Measurements from ENCODE around the gene PGAP3.
A peak's percentile ranks its signal among the peaks of the same experiment; 100 is the strongest.

PGAP3 gene

GRCh38 chr17:39631403-39631802, 56.5 kb downstream of the PGAP3 start:
- no peaks in the 10 kb centered on the region for H3K9me3 ChIP-seq (ENCODE audit: low read depth, low read length)
- DNase-seq (ENCODE audit: low read depth, low spot score) = no peak
- no peaks in the 10 kb centered on the region for H3K36me3 ChIP-seq (ENCODE audit: insufficient read depth, low read length)
- no peak overlapping the region for H3K27ac ChIP-seq
- H3K4me3 ChIP-seq = no peak overlapping the region
- no peak overlapping the region for H3K9ac ChIP-seq (ENCODE audit: insufficient read length)
- TF ChIP-seq EZH2 (IDR thresholded peaks at IDR 0.05) (no peak), POLR2AphosphoS5 (IDR thresholded peaks at IDR 0.05; ENCODE audit: borderline replicate concordance, low read depth, low read length) (no peak), FOXP2 (optimal IDR thresholded peaks at IDR 0.05; ENCODE audit: control extremely low read depth, extremely low read length, insufficient read depth) (no peak)

GRCh38 chr17:39629898-39630297, 58.0 kb downstream of the PGAP3 start:
- no peak for DNase-seq (ENCODE audit: low read depth, low spot score)
- Histone ChIP-seq H3K9me3 (ENCODE audit: low read depth, low read length) (no peaks in the 10 kb centered on the region), H3K4me3 (no peak overlapping the region), H3K36me3 (ENCODE audit: insufficient read depth, low read length) (no peaks in the 10 kb centered on the region), H3K27ac (no peak overlapping the region), H3K9ac (ENCODE audit: insufficient read length) (no peak overlapping the region)
- no peak for TF ChIP-seq POLR2AphosphoS5 (IDR thresholded peaks at IDR 0.05; ENCODE audit: borderline replicate concordance, low read depth, low read length)
- TF ChIP-seq EZH2 (IDR thresholded peaks at IDR 0.05) = no peak
- TF ChIP-seq FOXP2 (optimal IDR thresholded peaks at IDR 0.05; ENCODE audit: control extremely low read depth, extremely low read length, insufficient read depth) = no peak

DNA sequence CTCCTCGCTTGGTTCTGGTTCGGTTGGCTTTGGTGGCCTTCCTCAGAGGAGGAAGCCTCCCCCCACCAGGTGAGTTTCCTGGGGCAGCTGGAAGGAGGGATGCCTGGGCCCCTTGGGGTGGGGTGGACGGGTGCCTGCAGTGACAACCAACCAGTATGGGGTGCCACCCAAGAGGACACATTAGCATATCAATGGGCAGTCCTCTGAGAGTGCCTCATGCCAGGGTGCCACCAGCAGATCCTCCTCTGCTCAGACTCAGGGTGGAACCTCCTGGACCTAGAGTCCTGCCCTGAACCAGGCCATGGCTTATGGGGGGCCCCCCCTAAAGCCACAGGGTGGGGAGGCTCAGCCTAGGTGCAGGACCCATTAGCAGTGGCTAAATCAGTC, 58.4 kb downstream of the PGAP3 start:
- H3K27ac ChIP-seq = no peak overlapping the region
- no peak overlapping the region for H3K9ac ChIP-seq (ENCODE audit: insufficient read length)
- no peak overlapping the region for H3K4me3 ChIP-seq
- no peak for DNase-seq (ENCODE audit: low read depth, low spot score)
- H3K36me3 ChIP-seq (ENCODE audit: insufficient read depth, low read length) = no peaks in the 10 kb centered on the region
- TF ChIP-seq POLR2AphosphoS5 (IDR thresholded peaks at IDR 0.05; ENCODE audit: borderline replicate concordance, low read depth, low read length) = no peak
- TF ChIP-seq FOXP2 (optimal IDR thresholded peaks at IDR 0.05; ENCODE audit: control extremely low read depth, extremely low read length, insufficient read depth) = no peak
- TF ChIP-seq EZH2 (IDR thresholded peaks at IDR 0.05) = no peak
- no peaks in the 10 kb centered on the region for H3K9me3 ChIP-seq (ENCODE audit: low read depth, low read length)

GRCh38 chr17:39628655-39629493, 59.0 kb downstream of the PGAP3 start:
- H3K4me3 ChIP-seq = no peak overlapping the region
- no peak for DNase-seq (ENCODE audit: low read depth, low spot score)
- H3K9ac ChIP-seq (ENCODE audit: insufficient read length) = no peak overlapping the region
- no peaks in the 10 kb centered on the region for H3K9me3 ChIP-seq (ENCODE audit: low read depth, low read length)
- TF ChIP-seq POLR2AphosphoS5 (IDR thresholded peaks at IDR 0.05; ENCODE audit: borderline replicate concordance, low read depth, low read length) (no peak), EZH2 (IDR thresholded peaks at IDR 0.05) (no peak), FOXP2 (optimal IDR thresholded peaks at IDR 0.05; ENCODE audit: control extremely low read depth, extremely low read length, insufficient read depth) (no peak)
- H3K27ac ChIP-seq = no peak overlapping the region
- H3K36me3 ChIP-seq (ENCODE audit: insufficient read depth, low read length) = no peaks in the 10 kb centered on the region

DNA sequence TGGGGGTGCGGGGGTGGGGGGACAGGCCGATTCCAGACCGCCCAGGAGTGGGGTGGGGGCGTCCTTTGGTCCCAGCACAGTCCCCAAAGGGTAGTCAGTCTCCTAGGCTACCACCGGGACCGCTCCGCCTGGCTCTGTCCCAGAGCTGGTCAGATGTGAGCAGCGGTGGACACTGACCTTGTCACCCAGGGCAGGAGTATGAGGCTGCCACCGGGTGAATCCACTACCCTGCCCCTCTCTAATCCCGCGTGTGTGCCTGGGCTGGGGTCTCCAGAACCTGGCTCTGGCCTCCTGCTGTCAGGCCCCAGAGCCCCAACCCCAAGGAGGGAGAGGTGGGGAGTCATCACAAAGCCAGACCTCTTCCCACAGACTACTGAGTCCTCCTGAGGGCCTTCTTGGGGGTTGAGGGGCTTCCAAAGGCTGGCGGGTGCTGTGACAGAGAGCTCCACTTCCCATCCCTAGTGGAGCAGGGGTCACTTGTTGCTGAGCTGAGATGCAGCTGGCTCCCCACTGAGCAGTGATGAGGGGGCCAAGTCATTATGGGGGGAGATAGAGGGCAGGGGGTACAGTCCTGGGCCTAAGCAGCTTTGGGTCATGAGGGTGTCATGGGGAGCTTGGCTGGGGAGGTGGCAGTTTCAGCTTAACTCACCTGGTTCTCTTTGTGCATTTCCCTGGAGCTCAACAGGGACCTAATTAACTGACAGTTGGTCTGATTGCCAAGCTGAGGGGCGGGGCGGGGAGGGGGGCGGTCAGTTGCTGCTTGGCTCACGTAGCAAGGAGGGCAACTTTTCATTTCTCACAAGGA, 59.9 kb downstream of the PGAP3 start:
- Histone ChIP-seq H3K27ac (no peak overlapping the region), H3K9ac (ENCODE audit: insufficient read length) (no peak overlapping the region), H3K9me3 (ENCODE audit: low read depth, low read length) (no peaks in the 10 kb centered on the region), H3K4me3 (no peak overlapping the region), H3K36me3 (ENCODE audit: insufficient read depth, low read length) (no peaks in the 10 kb centered on the region)
- DNase-seq (ENCODE audit: low read depth, low spot score) = no peak
- TF ChIP-seq FOXP2 (optimal IDR thresholded peaks at IDR 0.05; ENCODE audit: control extremely low read depth, extremely low read length, insufficient read depth) (no peak), EZH2 (IDR thresholded peaks at IDR 0.05) (no peak), POLR2AphosphoS5 (IDR thresholded peaks at IDR 0.05; ENCODE audit: borderline replicate concordance, low read depth, low read length) (no peak)

GRCh38 chr17:39627047-39627711, 60.7 kb downstream of the PGAP3 start:
- Histone ChIP-seq H3K36me3 (ENCODE audit: insufficient read depth, low read length) (no peaks in the 10 kb centered on the region), H3K4me3 (peak overlapping the region; percentile 67), H3K9me3 (ENCODE audit: low read depth, low read length) (no peaks in the 10 kb centered on the region), H3K27ac (no peak overlapping the region), H3K9ac (ENCODE audit: insufficient read length) (no peak overlapping the region)
- DNase-seq (ENCODE audit: low read depth, low spot score) = no peak
- TF ChIP-seq FOXP2 (optimal IDR thresholded peaks at IDR 0.05; ENCODE audit: control extremely low read depth, extremely low read length, insufficient read depth) = no peak
- no peak for TF ChIP-seq POLR2AphosphoS5 (IDR thresholded peaks at IDR 0.05; ENCODE audit: borderline replicate concordance, low read depth, low read length)
- no peak for TF ChIP-seq EZH2 (IDR thresholded peaks at IDR 0.05)

GRCh38 chr17:39626171-39627046, 61.4 kb downstream of the PGAP3 start, which contains the start of gene PPP1R1B:
TSS of gene PPP1R1B (plus strand) at chr17:39626952. CDS start at chr17:39627393, 441 bp downstream.
- Histone ChIP-seq H3K9me3 (ENCODE audit: low read depth, low read length) (no peaks in the 10 kb centered on the region), H3K4me3 (peak within 1 kb of the TSS; percentile 67), H3K9ac (ENCODE audit: insufficient read length) (no peak within 1 kb of the TSS), H3K36me3 (ENCODE audit: insufficient read depth, low read length) (no peaks in the 10 kb centered on the region), H3K27ac (no peak within 1 kb of the TSS)
- no peak for DNase-seq (ENCODE audit: low read depth, low spot score)
- TF ChIP-seq FOXP2 (optimal IDR thresholded peaks at IDR 0.05; ENCODE audit: control extremely low read depth, extremely low read length, insufficient read depth) = no peak

Data from SK-N-MC (cell line).